Osteocyte (in vitro differentiated cells): Measurements from ENCODE around the gene N4BP2. TPM values are rescaled to one million over a fixed set of nuclear protein-coding genes. Genes with fewer than 3 reads are reported as not detected.
"Not testable (repeated sequence)": the region's sequence is repeated elsewhere in the genome, so short reads cannot be mapped to it uniquely, and the experiment has no call there.

Experiments
- DNase-seq: peaks from one replicate; pipeline ENCODE4 v3.0.0; 2021; ENCODE audit warnings: mixed read lengths; ENCODE audit not compliant: unreplicated experiment; ENCODE audit errors: extremely low spot score
- H3K27ac Mint-ChIP-seq: one replicate; pipeline ENCODE4 v1.8.0; 2021; ENCODE audit warnings: mild to moderate bottlenecking, mixed read lengths; ENCODE audit not compliant: unreplicated experiment
- H3K27me3 Mint-ChIP-seq: one replicate; pipeline ENCODE4 v1.8.0; 2021; ENCODE audit warnings: mixed read lengths; ENCODE audit not compliant: unreplicated experiment
- H3K36me3 Mint-ChIP-seq: one replicate; pipeline ENCODE4 v1.8.0; 2021; ENCODE audit warnings: mixed read lengths; ENCODE audit not compliant: unreplicated experiment
- H3K4me1 Mint-ChIP-seq: one replicate; pipeline ENCODE4 v1.8.0; 2021; ENCODE audit warnings: mixed read lengths; ENCODE audit not compliant: unreplicated experiment
- H3K4me3 Mint-ChIP-seq: one replicate; pipeline ENCODE4 v1.8.0; 2021; ENCODE audit warnings: mild to moderate bottlenecking, moderate library complexity, mixed read lengths; ENCODE audit not compliant: unreplicated experiment
- H3K9me3 Mint-ChIP-seq: one replicate; pipeline ENCODE4 v1.8.0; 2021; ENCODE audit warnings: mixed read lengths; ENCODE audit not compliant: unreplicated experiment
- CTCF ChIP-seq: fragments of 200-600 bp; sonication (generic); IDR thresholded peaks from 2 replicates; pipeline ENCODE4 v1.5.0; 2021; ENCODE audit warnings: antibody characterized with exemption, mild to moderate bottlenecking, moderate library complexity
- total RNA-seq: library from RNA; stranded (reverse); gene quantifications from 2 replicates; pipeline ENCODE4 v1.2.1, GENCODE V29; 2021

Gene N4BP2
- total RNA-seq, 1 donor from 2014 or later = 14.9 TPM

- H3K27me3 Mint-ChIP-seq = no peaks in the 10 kb centered on the region
- no peak for DNase-seq
- H3K27ac Mint-ChIP-seq = no peak overlapping the region
- no peak overlapping the region for H3K4me3 Mint-ChIP-seq
- H3K4me1 Mint-ChIP-seq = peaks cover 12% of the 10 kb centered on the region
- peaks cover 16% of the 10 kb centered on the region for H3K36me3 Mint-ChIP-seq
- TF ChIP-seq CTCF = no peak
- no peaks in the 10 kb centered on the region for H3K9me3 Mint-ChIP-seq
Observed at GRCh38 chr4:40124690-40125089, 68.0 kb downstream of the N4BP2 start.

GRCh38 chr4:40130401-40131036, 73.9 kb downstream of the N4BP2 start:
- TF ChIP-seq CTCF = no peak
- Mint-ChIP-seq H3K9me3 (peaks cover under 1% of the 10 kb centered on the region), H3K4me3 (no peak overlapping the region), H3K27me3 (no peaks in the 10 kb centered on the region), H3K4me1 (peaks cover 9% of the 10 kb centered on the region), H3K36me3 (no peaks in the 10 kb centered on the region), H3K27ac (no peak overlapping the region)
- no peak for DNase-seq

- Mint-ChIP-seq H3K27me3 (no peaks in the 10 kb centered on the region), H3K9me3 (peaks cover 5% of the 10 kb centered on the region), H3K4me3 (no peak overlapping the region), H3K4me1 (peaks cover 9% of the 10 kb centered on the region), H3K36me3 (peaks cover 16% of the 10 kb centered on the region), H3K27ac (no peak overlapping the region)
- TF ChIP-seq CTCF = no peak
- DNase-seq = no peak
Observed at GRCh38 chr4:40132816-40133215, 76.2 kb downstream of the N4BP2 start.

- Mint-ChIP-seq H3K27ac (no peak overlapping the region), H3K4me3 (no peak overlapping the region), H3K9me3 (peaks cover 5% of the 10 kb centered on the region), H3K36me3 (peaks cover 22% of the 10 kb centered on the region), H3K27me3 (no peaks in the 10 kb centered on the region), H3K4me1 (peaks cover 9% of the 10 kb centered on the region)
- TF ChIP-seq CTCF = no peak
- DNase-seq = no peak
Observed at GRCh38 chr4:40134206-40134917, 77.7 kb downstream of the N4BP2 start.

- DNase-seq, H3K4me1 Mint-ChIP-seq, H3K9me3 Mint-ChIP-seq, H3K4me3 Mint-ChIP-seq, H3K27me3 Mint-ChIP-seq, H3K27ac Mint-ChIP-seq: not testable (repeated sequence)
- peaks cover 24% of the 10 kb centered on the region for H3K36me3 Mint-ChIP-seq
Observed at GRCh38 chr4:40136202-40136601, 79.6 kb downstream of the N4BP2 start.
